ENCODE results near the gene CFAP92.

The CFAP92 gene, protein sequence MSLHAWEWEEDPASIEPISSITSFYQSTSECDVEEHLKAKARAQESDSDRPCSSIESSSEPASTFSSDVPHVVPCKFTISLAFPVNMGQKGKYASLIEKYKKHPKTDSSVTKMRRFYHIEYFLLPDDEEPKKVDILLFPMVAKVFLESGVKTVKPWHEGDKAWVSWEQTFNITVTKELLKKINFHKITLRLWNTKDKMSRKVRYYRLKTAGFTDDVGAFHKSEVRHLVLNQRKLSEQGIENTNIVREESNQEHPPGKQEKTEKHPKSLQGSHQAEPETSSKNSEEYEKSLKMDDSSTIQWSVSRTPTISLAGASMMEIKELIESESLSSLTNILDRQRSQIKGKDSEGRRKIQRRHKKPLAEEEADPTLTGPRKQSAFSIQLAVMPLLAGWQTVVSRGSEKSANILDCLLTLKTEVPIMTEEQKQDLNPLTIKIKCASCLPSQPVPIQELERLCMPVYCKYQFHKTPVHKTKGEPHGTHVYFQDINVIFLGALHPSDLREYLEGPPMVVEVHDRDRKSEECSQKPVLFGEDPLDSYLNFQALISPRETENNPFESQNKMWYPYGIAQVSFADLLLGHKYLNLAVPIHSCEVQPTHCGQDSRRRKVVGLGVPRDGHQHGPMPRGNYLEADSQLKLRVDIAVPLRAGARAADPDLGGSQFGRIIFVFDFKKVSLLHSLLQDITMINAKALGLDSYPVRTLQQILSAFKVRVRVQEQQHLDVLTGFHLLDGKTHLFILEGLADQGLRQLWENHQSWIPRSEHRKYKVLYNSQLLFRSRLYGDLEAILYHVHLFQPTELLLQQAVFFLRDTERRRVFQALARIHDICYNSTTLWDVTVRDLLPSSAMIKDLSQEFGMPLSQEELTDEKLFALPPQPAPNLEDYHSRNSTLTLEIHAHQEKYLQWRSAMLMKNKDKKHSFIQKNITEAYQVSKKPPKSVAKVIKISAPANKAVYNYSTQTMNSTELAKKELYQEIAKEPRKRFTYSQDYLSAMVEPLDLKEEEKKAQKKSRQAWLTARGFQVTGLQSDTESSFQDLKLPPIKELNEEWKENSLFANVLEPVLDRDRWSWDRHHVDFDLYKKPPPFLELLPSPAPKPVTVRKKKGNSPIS

DNA sequence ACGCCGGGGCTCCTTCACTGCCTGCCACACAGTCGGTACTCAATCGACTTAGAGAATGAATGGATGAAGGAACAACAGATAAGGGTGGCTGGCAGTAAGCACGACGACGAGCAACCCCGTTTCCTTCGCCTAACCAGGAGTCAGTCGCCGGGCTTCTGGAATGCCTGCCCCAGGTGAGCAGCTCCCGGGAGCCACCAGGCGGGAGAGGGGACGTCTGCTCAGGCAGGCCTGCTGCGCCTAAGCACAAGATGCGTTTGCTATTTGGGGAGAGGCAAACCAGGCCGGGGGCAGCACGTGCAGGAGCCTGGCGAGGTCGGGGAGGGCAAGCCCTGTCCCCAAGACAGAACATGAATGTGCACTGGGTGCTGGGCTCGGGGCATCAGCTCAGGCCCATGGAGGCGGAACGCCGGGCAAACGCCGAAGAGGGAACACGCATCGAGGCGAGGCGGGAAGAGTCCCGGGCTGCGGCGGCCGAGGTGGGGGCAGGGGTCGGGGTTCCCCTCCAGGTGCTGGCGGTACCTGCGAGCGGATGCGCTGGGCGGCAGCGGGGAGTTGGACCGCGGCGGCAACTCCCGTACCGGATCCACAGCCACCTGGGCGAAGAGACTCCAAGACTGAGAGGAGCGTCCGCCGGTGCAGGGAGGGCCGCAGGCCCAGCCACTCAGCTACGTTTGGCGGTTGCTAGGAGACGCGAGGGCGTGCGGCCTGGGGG is at the start of gene CFAP92:
CFAP92 (minus strand) TSS at position 616 of the 712 bp plus-strand sequence. CDS start 772 bp downstream, outside the sequence.
- peak; percentile 85 to 89 for DNase-seq

DNA sequence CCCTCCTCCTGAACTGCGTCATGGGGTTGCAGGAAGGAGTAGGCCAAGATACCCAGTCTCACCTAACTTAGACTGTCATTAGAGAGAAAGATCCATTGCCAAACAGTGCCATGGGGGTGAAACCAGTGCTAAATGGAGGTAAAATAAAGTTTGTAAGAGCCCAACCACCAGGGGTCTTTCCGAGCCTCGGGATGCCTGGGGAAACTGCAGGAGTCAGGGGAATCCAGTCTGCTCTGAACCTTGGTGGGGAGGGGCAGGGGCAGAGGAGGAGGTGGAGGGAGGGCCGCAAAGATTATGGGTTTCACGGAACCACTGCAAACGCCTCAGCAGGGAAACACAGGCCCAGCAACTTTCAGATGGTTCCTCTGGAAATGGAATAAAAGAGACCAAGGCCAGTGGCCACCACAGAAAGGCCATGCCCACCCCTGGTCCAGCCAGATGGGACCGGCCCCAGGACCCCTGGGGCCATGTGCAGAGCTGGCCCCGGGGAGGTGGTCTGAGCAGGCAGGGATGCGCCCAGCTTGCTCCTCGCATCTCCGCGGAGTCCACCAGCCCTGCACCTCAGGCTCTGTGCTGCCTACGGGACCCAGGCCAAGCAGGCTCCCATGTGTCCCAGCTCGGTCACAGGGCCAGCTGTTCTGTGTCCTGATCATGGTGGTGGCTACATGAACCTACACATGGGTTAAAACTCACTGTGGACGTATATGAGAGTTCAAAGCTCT is 46.9 kb upstream of the CFAP92 start:
- DNase-seq: no peak

DNA sequence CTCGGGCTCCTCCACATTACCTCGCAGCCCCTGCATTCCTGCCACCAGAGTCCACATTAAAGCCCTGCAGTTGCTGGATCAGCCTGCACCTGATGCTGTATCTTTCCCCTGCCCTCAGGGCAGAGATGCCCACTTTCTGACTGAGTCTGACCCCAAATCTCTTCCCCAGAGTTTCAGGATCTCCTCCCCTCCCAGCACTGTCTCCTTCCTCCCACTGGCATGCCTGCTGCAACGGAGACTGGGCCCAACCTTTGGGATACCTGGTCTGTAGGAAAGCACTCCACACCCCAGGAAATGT is 46.1 kb upstream of the CFAP92 start:
- DNase-seq: no peak

DNA sequence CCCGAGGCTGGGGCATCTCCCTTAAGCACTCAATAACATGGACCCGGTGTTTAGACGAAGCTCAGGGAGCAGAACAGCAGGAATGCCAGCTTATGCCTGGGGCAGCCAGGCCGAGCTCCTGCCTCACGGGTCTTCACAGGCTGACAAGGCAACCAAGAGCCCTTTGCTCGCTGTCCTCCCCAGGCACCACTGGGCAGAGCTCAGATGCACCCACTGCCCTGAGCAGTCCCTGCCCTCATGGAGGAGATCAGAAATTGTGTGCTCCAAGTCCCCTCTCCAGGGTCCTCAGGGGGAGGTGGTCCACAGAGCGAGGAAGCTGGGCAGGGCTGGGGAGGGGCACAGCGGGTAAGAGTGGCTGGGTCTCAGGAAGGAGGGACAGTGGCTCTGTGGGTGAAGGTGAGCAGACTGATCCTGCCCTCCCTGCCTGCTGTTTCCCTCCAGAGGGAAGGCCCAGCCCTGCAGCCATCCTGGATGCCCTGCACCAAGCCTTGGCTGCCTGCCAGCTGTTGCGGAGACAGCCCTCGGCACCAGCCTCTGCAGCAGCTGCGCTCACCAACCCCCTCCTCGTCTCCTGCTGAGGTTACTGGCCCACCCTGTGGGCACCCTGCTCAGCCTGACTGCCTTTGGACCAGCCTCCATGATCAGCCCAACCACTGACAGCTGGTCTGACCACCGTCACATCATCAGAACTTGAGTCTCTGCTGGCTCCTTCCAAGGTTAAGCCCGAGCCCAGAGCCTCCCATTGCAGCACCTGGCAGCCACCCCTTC is 45.6 kb upstream of the CFAP92 start:
- no peak for DNase-seq

DNA sequence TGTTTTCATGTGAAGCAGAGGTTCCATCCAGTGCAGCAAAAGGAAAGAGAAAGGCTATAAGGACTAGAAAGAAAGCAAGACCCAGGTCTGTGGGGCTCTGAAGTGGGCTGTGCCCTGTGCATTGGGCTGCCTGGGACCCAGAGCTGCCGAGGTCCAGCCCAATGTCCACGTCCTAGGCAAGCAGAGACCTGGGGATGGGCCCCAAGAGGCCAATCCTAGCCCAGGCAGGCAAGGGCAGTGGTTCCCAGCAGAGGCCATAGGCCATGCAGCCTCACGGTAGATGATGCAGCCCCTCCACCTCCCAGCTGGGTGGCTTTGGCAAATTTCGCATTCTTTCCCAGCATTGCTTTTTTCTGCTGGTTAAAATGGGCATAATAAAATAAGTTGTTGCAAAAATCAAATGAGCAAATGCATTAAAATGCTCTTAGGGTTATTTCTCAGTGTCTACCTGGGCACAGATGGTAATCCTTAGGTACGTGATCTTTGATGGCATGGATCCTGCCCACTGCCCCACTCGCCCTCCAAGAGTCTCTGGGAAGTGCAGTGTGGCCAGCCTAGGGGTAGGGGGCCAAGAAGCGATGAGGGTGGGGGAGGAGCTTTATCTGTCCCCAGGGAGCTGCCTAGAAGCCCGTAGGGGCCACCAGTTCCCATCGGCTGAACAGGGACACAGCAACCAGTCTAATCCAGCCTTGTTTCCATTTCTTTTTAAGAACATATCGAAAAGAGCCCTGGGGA is 44.4 kb upstream of the CFAP92 start:
- no peak for DNase-seq

DNA sequence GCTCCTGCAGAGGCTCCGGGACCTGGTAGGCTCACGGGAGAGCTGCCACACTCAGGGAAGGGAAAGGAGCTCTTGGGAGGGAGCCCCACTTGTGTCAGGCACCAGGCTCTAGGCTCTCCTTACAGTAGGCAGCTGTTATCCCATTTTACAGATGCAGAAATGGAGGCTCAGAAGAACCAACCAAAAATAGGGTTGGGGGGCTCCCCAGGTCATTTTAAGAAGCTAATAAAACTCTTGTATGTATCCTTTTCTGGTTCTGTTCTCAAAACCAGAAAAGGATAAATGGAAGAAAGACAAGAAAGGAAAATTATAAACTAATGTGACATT is 43.2 kb upstream of the CFAP92 start:
- no peak for DNase-seq

DNA sequence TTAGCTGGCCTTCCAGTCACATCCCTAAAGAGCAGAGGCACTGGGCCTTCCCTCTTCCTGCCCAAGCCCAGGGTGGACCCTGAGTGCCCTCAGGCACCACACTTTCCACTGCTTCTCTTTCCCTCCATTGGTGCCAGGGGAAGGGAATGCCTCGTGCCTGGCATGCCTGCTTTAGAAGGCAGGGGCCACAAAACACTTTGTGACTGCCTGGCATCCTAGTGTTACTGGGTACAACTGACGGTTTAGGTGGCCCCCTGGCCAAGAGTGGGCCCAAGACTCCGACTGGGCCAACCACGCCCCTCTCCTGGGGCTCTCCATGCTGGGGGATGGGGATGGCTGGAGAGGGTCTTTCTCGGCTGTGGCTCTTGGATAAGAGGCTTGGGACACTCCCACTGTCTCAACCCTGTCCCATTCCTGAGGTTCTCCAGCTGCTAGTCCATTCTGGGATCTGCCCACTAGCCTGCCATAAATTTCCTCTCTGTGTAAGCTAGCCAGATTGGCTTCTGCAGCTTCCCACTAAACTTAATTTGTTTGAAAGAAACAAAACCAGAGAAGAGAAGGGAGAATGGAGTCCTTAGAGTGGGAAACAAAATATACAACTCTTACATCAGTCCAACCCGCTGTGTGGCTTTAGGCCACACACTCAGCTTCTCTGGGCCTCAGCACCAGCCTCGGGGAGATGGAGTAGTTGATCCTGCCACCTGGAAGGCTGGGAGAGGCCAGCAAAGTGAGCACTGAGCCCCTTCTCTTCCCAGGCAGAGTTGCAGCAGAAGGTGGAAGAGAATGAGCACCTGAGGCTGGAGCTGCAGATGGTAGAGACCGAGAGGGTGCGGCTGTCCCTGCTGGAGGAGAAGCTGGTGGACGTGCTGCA is 42.6 kb upstream of the CFAP92 start:
- no peak for DNase-seq

DNA sequence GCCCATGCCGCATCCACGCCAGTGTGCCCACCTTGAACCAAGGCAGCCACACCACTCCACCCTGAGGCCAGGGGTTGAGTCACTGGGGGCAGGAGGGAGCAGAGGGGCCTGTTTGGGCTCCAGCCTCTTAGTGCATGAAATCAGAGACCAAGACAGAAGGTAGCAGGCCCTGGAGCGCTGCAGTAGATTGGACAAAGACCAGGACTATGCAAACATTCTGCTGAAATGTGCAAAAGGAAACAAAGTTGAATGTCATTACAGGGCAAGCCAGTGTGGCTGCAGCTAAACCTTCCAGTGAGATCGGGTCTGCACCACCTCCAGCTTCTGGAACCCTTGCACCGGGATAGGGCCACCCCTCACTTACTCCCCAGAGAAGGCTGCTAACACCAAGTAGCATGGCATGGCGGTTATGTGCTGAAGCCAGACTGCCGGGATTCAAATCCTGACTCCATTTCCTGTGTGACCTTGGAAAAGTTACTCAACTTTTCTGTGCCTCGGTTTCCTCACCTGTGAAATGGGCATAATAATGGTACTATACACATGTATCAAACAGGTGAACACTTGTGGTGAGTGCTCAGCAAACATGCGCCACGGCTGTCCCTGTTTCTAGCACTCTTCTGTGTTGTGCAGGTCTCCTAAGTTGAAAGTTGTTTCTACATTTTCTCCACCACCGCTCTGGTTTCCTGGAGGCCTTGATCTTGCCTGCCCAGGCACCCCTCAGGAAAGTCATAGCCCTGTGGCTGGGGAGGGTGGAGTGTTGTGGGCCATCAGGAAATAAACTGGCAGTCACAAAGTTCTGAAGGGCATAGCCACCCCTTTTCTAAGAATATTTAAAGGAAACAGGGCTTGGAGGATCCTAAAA is 41.7 kb upstream of the CFAP92 start:
- no peak for DNase-seq

DNA sequence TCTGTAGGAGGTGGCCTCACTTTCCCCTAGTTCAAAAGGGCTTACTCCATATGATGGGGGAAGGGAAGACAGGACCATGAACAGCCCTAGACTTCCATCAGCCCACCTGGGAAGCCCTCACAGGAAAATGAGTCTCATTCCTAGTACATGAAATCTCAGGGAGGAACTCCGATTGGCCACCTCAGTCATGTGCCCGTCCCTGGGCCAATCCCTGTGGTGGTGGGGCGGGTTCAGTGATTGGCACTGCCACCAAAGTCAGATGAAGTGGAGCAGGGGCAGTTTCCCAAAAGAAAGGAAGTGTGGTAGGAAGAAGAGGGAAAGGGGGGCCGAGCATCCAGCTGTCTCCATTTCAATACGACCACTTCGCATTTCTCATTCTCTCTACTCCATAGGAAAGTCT is 40.8 kb upstream of the CFAP92 start:
- no peak for DNase-seq

DNA sequence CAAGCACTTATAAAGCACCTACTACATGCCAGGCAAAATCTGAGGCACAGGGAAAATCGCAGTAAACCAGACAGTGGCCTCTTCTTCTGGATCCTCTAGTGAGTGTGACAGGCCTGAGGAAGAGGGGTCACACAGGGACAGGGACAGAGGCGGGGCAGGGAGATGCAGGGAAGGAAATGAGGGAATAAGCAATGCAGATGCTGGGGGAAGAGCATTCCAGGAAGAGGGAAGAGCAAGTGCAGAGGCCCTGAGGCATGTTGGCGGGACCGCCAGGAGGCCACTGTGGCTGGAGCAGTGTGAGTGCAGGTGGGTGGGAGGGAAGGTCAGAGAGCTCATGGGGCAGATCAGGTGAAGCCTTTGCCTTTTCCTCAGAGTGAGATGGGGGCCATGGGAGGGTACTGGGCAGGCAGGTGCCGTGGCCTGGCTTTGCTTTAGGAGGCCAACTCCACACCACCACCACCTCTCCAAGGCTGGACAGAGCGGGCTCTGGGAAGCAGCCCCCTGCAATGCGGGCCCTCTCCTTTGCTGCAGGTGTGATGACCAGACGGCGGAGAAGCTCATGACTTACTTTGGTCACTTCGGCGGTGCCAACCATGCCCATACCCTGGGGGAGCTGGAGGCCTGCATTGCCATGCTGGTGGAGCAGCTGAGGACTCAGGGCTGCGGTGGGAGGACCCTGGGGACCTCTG is 39.9 kb upstream of the CFAP92 start:
- no peak for DNase-seq

DNA sequence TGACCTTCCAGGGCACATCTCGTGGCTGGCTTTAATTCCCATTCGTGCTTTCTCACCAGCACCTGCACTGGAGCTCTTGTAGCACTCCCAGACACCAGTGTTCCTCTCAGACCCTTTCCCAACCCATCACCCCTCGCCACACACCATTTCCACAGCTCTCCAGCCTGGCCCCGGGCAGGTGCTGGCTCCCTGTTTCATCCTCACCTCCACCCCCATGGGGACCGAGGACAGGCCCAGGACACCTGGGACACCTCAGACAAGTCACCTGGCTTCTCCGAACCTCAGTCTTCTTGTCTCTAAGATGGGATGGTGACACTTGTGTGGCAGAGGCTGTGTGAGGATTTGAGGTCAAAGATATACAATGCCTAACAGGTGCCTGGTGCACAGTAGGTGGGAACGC is 39.3 kb upstream of the CFAP92 start:
- no peak for DNase-seq

DNA sequence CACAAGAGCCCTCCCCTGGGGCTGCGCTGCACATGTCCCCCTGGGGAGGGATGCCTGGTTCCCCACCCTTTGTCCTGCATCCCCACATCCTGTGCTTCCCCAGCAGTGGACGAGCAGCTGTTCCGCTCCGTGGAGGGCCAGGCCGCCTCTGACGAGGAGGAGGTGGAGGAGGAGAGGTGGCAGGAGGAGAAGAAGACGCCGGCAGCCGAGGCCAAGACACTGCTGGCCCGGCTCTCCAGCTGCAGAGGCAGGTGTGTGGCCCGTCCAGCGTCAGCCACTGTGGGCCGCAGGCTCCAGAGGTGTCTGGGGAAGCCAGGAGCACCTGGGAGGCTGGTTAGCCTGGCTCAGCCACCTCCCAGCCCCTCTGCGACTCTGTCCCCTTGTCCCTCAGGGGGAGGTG is 38.8 kb upstream of the CFAP92 start:
- DNase-seq: no peak

DNA sequence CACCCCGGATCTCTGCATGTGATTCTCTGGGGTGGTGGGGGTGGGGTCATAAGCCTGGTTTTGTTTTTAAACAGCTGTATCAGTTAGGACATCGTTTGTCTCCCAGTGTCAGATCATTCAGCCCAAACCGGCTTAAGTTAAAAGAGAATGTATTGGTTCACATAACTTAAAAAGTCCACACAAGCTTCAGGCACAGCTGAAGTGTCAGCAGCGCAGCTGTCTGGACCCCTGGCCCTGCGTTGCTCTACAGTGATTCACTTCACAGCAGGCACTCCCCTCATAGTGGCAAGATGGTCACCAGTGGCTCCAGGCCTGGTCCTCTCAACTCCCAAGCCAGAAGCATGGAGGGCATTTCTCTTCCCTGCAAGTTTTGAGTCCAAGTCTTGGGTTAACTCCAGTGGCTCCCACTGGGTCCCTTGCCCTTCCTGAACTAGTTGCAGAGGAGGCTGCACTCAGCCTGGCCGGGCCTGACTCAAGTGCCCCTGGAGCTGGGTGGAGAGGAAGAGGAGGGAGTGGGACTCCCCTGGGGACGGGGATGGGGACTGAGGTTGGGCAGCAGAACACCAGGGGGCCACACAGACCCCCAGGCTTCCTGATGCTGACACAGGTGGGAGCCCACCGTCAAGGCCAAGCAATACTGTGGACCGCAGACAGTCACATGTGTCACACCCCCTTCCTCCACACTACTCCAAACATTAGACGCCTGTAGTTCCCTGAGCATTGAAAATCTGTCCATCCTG is 37.8 kb upstream of the CFAP92 start:
- no peak for DNase-seq

DNA sequence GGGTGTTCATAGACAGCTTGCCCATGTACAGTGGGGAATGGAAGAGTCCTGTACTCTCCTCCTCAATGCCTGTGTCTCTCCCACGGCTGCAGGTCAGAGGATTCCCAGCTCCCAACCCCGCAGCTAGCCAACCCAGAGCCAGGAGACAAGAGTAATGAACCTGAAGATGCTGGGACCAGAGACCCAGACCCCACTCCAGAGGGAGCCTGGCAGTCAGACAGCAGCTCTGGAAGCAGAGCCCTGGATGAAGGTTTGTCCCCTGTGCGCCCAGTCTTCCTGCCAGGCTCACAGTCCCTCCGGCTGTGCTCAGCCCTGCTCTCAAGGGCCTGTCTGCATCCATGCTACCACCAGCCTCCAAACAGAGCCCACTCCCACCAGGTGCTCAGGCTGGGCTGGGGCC is 36.7 kb upstream of the CFAP92 start:
- DNase-seq: no peak

DNA sequence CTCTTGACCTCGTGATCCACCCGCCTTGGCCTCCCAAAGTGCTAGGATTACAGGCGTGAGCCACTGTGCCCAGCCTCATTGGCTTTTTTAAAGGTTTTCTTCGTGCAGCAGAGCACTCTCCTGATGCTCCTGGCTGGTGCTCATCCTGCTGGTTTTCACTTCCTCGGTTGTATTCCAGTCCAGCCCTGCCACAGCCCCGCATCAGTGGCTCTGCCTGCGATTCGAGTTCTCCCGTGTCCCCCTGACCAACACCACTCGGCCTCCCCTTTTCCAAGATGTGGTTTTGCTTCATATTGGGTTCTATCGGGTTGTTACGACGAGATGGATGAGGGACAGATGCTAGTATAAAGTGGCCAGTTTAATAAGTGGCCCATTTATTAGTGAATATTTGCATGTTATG is 35.0 kb upstream of the CFAP92 start:
- DNase-seq: no peak

DNA sequence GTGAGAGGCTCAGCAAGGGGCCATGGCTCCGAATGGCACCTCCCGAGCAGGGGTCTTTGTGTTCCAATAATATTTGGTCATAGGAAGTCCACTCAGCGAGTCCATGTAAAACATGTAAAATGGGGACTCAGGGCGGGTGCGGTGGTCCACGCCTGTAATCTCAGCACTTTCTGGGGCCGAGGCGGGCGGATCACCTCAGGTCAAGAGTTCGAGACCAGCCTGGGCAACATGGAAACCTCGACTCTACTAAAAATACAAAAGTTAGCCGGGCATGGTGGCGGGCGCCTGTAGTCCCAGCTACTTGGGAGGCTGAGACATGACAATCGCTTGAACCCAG is 33.6 kb upstream of the CFAP92 start:
- no peak for DNase-seq

DNA sequence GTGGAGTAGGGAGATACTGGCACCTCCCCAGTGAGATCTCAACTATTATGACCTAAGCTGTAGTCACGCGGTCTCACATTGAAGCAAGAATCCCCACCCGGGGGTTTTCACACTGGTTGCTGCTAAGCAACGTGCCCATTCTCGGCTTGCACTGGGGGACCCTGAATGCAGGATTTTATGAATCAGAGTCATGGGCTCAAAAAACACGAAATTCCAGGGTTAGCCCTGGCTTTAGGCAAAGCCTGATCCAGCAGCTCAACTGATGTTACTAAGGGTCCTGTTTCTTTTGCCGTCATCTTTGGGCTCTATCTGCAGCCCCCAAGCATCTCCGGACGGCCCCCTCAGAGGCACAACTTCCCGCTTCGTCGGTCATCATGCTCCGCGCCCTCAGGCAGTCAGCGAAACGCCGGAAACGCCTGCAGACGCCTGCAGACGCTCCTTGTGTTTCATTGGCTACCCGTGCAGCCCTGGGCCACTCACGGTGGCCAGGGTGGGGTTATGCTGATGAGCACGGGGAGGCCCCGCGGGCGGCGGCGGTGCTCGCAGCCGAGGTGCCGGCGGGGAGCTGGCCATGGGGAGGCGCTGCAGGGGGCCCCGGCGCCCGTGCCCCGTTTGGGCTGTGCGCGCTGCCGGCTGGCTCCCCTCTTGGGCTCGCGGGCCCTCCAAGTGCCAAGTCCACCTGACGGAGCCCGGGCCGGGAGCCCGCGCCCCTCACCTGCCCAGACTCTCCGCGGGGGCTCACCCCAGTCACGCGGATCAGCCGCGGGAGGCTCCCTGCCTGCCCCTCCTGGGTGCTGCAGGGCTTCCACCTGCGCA is 33.1 kb upstream of the CFAP92 start:
- DNase-seq: peak; percentile 82 to 88
